WTC11 (cell line): Measurements from ENCODE around the gene C20orf144. TPM values are rescaled to one million over a fixed set of nuclear protein-coding genes. Genes with fewer than 3 reads are reported as not detected.

Experiments
- ATAC-seq: fragments of 200-7000 bp; cut with Tn5 transposase; 2 replicates; pipeline ENCODE4 v1.10.0; 2021; ENCODE audit warnings: mild to moderate bottlenecking, moderate library complexity
- CTCF ChIA-PET: fragments of 300-600 bp; sonication (Branson Sonifier 250); formaldehyde crosslinking; loops from one replicate; lab custom pipeline; 2021; ENCODE audit warnings: antibody characterized with exemption; lab: Charles Lee
- POLR2A ChIA-PET: fragments of 350-600 bp; sonication (Branson Sonifier 250); formaldehyde crosslinking; loops from one replicate; lab custom pipeline; 2021; ENCODE audit warnings: antibody characterized with exemption; lab: Charles Lee
- DNase-seq: peaks from one replicate; pipeline ENCODE4 v3.0.0; 2021; ENCODE audit warnings: low spot score
- H3K27ac Mint-ChIP-seq: 2 replicates; pipeline ENCODE4 v1.8.0; 2021; ENCODE audit warnings: mixed read lengths
- H3K27me3 Mint-ChIP-seq: 2 replicates; pipeline ENCODE4 v1.8.0; 2021; ENCODE audit warnings: low read depth, mild to moderate bottlenecking, moderate library complexity, mixed read lengths
- H3K36me3 Mint-ChIP-seq: 2 replicates; pipeline ENCODE4 v1.8.0; 2021; ENCODE audit warnings: mixed read lengths
- H3K4me1 Mint-ChIP-seq: 2 replicates; pipeline ENCODE4 v1.8.0; 2022; ENCODE audit warnings: mixed read lengths
- H3K4me3 Mint-ChIP-seq: 2 replicates; pipeline ENCODE4 v1.8.0; 2021; ENCODE audit warnings: mild to moderate bottlenecking, moderate library complexity, mixed read lengths
- H3K9me3 Mint-ChIP-seq: 2 replicates; pipeline ENCODE4 v1.8.0; 2021; ENCODE audit warnings: mixed read lengths
- ATF1 ChIP-seq: sonication (generic); formaldehyde crosslinking; IDR thresholded peaks from 2 replicates; pipeline ENCODE4 v1.8.1; 2023; ENCODE audit warnings: mild to moderate bottlenecking, moderate library complexity, missing genetic modification reagents
- ATF3 ChIP-seq: sonication (generic); formaldehyde crosslinking; conservative IDR thresholded peaks from 2 replicates; pipeline ENCODE4 v1.8.1; 2022; ENCODE audit warnings: mild to moderate bottlenecking, missing genetic modification reagents
- CBFB ChIP-seq: sonication (generic); formaldehyde crosslinking; IDR thresholded peaks from 2 replicates; pipeline ENCODE4 v1.8.1; 2022; ENCODE audit warnings: mild to moderate bottlenecking, low read depth, missing genetic modification reagents
- ELF4 ChIP-seq: sonication (generic); formaldehyde crosslinking; IDR thresholded peaks from 2 replicates; pipeline ENCODE4 v1.8.1; 2022; ENCODE audit warnings: low read depth, mild to moderate bottlenecking, moderate library complexity, missing genetic modification reagents
- GTF2I ChIP-seq: fragments of 250-450 bp; sonication (Bioruptor Pico); conservative IDR thresholded peaks from 2 replicates; pipeline ENCODE4 v1.4.0; 2021; ENCODE audit warnings: mild to moderate bottlenecking
- MYBL2 ChIP-seq: sonication (generic); formaldehyde crosslinking; IDR thresholded peaks from 2 replicates; pipeline ENCODE4 v1.8.1; 2023; ENCODE audit warnings: mild to moderate bottlenecking, moderate library complexity, missing genetic modification reagents
- NFYB ChIP-seq: sonication (generic); formaldehyde crosslinking; conservative IDR thresholded peaks from 2 replicates; pipeline ENCODE4 v1.8.0; 2022; ENCODE audit warnings: low read depth, missing genetic modification reagents
- OVOL2 ChIP-seq: fragments of 250-450 bp; sonication (Bioruptor Pico); IDR thresholded peaks from 2 replicates; pipeline ENCODE4 v1.9.0; 2021; ENCODE audit warnings: mild to moderate bottlenecking, borderline replicate concordance
- RORB ChIP-seq: fragments of 250-450 bp; sonication (Bioruptor Pico); IDR thresholded peaks from 2 replicates; pipeline ENCODE4 v1.9.0; 2021; ENCODE audit warnings: mild to moderate bottlenecking
- STAT6 ChIP-seq: sonication (generic); formaldehyde crosslinking; conservative IDR thresholded peaks from 2 replicates; pipeline ENCODE4 v1.8.1; 2023; ENCODE audit warnings: mild to moderate bottlenecking, low read depth, missing genetic modification reagents, moderate library complexity
- TP53 ChIP-seq: sonication (generic); formaldehyde crosslinking; IDR thresholded peaks from 2 replicates; pipeline ENCODE4 v1.8.1; 2023; ENCODE audit warnings: mild to moderate bottlenecking, missing genetic modification reagents
- ZNF219 ChIP-seq: sonication (generic); formaldehyde crosslinking; IDR thresholded peaks from 2 replicates; pipeline ENCODE4 v1.8.0; 2023; ENCODE audit warnings: missing genetic modification reagents, mild to moderate bottlenecking, borderline replicate concordance
- ZNF425 ChIP-seq: fragments of 250-450 bp; sonication (Bioruptor Pico); conservative IDR thresholded peaks from 2 replicates; pipeline ENCODE4 v1.9.0; 2021; ENCODE audit warnings: mild to moderate bottlenecking
- total RNA-seq: library from RNA; stranded (reverse); gene quantifications from 3 replicates; pipeline ENCODE4 v1.2.3, GENCODE V29; 2021
- TF ChIP-seq, protein P1 (sequence below): sonication (generic); formaldehyde crosslinking; IDR thresholded peaks from 2 replicates; pipeline ENCODE4 v1.8.0; 2022; ENCODE audit warnings: missing genetic modification reagents
- TF ChIP-seq, protein P2 (sequence below): sonication (generic); formaldehyde crosslinking; IDR thresholded peaks from 2 replicates; pipeline ENCODE4 v1.8.1; 2023; ENCODE audit warnings: mild to moderate bottlenecking, missing genetic modification reagents
- TF ChIP-seq, protein P3 (sequence below): sonication (generic); formaldehyde crosslinking; IDR thresholded peaks from 2 replicates; pipeline ENCODE4 v1.8.1; 2023; ENCODE audit warnings: mild to moderate bottlenecking, moderate library complexity, missing genetic modification reagents

The C20orf144 gene
- total RNA-seq, 1 experiment from 2014 or later = 0.09 TPM

- peak overlapping the region; percentile 38; the same call in 1 of the 2 replicates for H3K27ac Mint-ChIP-seq
- POLR2A ChIA-PET = no interaction called here
- H3K36me3 Mint-ChIP-seq = no peaks in the 10 kb centered on the region
- peaks cover 33% of the 10 kb centered on the region for H3K4me1 Mint-ChIP-seq
- no peak for ATAC-seq
- CTCF ChIA-PET = interaction anchor here (0.7 to 6.9 kb wide), 4 partner anchors 15 to 194 kb away, joined by 3 to 134 read pairs (median 24); partner anchors contain the start of genes ACTL10 and C20orf144
- TF ChIP-seq RORB (CRISPR knock-in tag) (0 out of 2 replicates have a peak, but pooled peaks have one; percentile 3), NFYB (CRISPR knock-in tag) (no peak), ELF4 (CRISPR knock-in tag) (no peak), ATF1 (CRISPR knock-in tag) (no peak)
- no peak for DNase-seq
- H3K27me3 Mint-ChIP-seq = no peaks in the 10 kb centered on the region
- no peak overlapping the region for H3K4me3 Mint-ChIP-seq
- no peaks in the 10 kb centered on the region for H3K9me3 Mint-ChIP-seq
These were observed 11.2 kb upstream of the C20orf144 start for GRCh38 chr20:33650753-33651561.

DNA sequence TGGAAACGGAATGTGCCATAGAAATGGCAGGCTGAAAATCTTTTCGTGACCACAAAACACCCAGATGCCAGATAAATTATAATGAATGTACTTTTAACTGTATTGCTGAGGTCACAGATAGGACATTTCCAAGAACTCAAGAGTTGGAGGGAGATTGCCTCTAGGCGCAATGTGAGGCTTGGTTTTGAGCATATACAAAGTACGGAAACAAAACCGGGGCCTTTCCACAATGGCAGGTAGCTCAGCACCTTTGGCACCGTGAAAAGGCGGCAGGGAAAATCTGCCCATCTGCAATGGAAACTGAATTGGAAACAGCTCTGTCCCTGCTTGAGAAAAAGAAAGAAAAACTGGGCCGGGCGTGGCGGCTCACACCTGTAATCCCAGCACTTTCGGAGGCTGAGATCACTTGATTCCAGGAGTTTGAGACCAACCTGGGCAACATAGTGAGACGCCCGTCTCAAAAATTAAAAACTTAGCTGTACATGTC lies 10.5 kb upstream of the C20orf144 start:
- Mint-ChIP-seq H3K4me3 (no peak overlapping the region), H3K27ac (peak overlapping the region; percentile 38; the same call in 1 of the 2 replicates), H3K9me3 (no peaks in the 10 kb centered on the region), H3K27me3 (no peaks in the 10 kb centered on the region), H3K4me1 (peaks cover 33% of the 10 kb centered on the region), H3K36me3 (no peaks in the 10 kb centered on the region)
- DNase-seq (no peak), ATAC-seq (no peak)
- TF ChIP-seq MYBL2 (CRISPR knock-in tag) (no peak), CBFB (no peak), NFYB (CRISPR knock-in tag) (no peak), GTF2I (CRISPR knock-in tag) (no peak), ATF3 (CRISPR knock-in tag) (no peak), OVOL2 (CRISPR knock-in tag) (no peak), STAT6 (CRISPR knock-in tag) (no peak), TP53 (CRISPR knock-in tag) (no peak), ZNF219 (CRISPR knock-in tag) (no peak), ZNF425 (CRISPR knock-in tag) (no peak)
- TF ChIP-seq, protein P1, sequence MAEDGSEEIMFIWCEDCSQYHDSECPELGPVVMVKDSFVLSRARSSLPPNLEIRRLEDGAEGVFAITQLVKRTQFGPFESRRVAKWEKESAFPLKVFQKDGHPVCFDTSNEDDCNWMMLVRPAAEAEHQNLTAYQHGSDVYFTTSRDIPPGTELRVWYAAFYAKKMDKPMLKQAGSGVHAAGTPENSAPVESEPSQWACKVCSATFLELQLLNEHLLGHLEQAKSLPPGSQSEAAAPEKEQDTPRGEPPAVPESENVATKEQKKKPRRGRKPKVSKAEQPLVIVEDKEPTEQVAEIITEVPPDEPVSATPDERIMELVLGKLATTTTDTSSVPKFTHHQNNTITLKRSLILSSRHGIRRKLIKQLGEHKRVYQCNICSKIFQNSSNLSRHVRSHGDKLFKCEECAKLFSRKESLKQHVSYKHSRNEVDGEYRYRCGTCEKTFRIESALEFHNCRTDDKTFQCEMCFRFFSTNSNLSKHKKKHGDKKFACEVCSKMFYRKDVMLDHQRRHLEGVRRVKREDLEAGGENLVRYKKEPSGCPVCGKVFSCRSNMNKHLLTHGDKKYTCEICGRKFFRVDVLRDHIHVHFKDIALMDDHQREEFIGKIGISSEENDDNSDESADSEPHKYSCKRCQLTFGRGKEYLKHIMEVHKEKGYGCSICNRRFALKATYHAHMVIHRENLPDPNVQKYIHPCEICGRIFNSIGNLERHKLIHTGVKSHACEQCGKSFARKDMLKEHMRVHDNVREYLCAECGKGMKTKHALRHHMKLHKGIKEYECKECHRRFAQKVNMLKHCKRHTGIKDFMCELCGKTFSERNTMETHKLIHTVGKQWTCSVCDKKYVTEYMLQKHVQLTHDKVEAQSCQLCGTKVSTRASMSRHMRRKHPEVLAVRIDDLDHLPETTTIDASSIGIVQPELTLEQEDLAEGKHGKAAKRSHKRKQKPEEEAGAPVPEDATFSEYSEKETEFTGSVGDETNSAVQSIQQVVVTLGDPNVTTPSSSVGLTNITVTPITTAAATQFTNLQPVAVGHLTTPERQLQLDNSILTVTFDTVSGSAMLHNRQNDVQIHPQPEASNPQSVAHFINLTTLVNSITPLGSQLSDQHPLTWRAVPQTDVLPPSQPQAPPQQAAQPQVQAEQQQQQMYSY (CRISPR knock-in tag) = no peak
- TF ChIP-seq, protein P2, sequence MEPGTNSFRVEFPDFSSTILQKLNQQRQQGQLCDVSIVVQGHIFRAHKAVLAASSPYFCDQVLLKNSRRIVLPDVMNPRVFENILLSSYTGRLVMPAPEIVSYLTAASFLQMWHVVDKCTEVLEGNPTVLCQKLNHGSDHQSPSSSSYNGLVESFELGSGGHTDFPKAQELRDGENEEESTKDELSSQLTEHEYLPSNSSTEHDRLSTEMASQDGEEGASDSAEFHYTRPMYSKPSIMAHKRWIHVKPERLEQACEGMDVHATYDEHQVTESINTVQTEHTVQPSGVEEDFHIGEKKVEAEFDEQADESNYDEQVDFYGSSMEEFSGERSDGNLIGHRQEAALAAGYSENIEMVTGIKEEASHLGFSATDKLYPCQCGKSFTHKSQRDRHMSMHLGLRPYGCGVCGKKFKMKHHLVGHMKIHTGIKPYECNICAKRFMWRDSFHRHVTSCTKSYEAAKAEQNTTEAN = no peak
- TF ChIP-seq, protein P3, sequence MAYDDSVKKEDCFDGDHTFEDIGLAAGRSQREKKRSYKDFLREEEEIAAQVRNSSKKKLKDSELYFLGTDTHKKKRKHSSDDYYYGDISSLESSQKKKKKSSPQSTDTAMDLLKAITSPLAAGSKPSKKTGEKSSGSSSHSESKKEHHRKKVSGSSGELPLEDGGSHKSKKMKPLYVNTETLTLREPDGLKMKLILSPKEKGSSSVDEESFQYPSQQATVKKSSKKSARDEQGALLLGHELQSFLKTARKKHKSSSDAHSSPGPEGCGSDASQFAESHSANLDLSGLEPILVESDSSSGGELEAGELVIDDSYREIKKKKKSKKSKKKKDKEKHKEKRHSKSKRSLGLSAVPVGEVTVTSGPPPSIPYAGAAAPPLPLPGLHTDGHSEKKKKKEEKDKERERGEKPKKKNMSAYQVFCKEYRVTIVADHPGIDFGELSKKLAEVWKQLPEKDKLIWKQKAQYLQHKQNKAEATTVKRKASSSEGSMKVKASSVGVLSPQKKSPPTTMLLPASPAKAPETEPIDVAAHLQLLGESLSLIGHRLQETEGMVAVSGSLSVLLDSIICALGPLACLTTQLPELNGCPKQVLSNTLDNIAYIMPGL (CRISPR knock-in tag) = no peak
- CTCF ChIA-PET = interaction anchor here (2.4 to 6.9 kb wide), 5 partner anchors 14 to 207 kb away, joined by 9 to 134 read pairs (median 27); partner anchors contain the start of genes ACTL10, C20orf144 and SNTA1
- POLR2A ChIA-PET = interaction anchor here (0.7 kb wide), 1 partner anchor 15 kb away, joined by 3 read pairs; the partner anchor contains the start of gene ACTL10
